Tibial nerve (tissue), 4 donors: Measurements from ENCODE around the gene AUTS2.

ENCODE experiments used
- EP300 ChIP-seq, 2 donors: sonication (generic); formaldehyde crosslinking; IDR thresholded peaks; one replicate each; pipeline ENCODE4 v1.6.1; 2017; ENCODE audit warnings: antibody characterized with exemption in 2 of 2, mild to moderate bottlenecking in 1 of 2
- POLR2A ChIP-seq, 2 donors: fragments of 450-650 bp; IDR thresholded peaks; one replicate each; pipeline ENCODE4 v1.6.1; 2017; ENCODE audit warnings: antibody characterized with exemption in 2 of 2, mild to moderate bottlenecking in 2 of 2, moderate library complexity in 2 of 2
- TF ChIP-seq, protein P1 (sequence below), 5 experiments: fragments of 200-600 bp in 3 of 5; fragments of 450-650 bp in 2 of 5; sonication (generic) in 3 of 5; IDR thresholded peaks; one replicate each; pipeline ENCODE4 v1.5.1; 2016 to 2019; ENCODE audit warnings: antibody characterized with exemption in 5 of 5, mild to moderate bottlenecking in 3 of 5, moderate library complexity in 2 of 5

DNA sequence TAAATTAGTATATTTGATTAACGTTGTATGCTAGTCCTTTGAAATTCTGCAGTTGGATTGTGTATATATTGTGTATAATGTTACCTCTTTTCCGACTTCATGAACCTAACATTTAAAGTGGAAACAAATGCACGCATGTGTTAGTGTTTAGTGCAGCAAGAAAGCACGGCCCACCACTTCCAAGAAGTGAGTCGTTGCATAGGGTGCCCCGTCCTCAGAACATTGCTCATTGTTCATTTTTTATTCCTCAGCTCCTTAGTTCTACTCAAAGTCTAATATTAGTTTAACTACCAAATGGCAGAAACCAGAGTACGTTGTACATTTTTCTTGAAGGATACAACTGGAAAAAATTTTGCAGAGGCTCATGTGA lies 407.6 kb downstream of the AUTS2 start:
- TF ChIP-seq, protein P1, sequence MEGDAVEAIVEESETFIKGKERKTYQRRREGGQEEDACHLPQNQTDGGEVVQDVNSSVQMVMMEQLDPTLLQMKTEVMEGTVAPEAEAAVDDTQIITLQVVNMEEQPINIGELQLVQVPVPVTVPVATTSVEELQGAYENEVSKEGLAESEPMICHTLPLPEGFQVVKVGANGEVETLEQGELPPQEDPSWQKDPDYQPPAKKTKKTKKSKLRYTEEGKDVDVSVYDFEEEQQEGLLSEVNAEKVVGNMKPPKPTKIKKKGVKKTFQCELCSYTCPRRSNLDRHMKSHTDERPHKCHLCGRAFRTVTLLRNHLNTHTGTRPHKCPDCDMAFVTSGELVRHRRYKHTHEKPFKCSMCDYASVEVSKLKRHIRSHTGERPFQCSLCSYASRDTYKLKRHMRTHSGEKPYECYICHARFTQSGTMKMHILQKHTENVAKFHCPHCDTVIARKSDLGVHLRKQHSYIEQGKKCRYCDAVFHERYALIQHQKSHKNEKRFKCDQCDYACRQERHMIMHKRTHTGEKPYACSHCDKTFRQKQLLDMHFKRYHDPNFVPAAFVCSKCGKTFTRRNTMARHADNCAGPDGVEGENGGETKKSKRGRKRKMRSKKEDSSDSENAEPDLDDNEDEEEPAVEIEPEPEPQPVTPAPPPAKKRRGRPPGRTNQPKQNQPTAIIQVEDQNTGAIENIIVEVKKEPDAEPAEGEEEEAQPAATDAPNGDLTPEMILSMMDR (IDR thresholded peaks at IDR 0.05), result no peak
- no peak for TF ChIP-seq POLR2A (IDR thresholded peaks at IDR 0.05)
- no peak for TF ChIP-seq EP300 (IDR thresholded peaks at IDR 0.05)
